ENCODE results near the gene MR1.

The MR1 gene

DNA sequence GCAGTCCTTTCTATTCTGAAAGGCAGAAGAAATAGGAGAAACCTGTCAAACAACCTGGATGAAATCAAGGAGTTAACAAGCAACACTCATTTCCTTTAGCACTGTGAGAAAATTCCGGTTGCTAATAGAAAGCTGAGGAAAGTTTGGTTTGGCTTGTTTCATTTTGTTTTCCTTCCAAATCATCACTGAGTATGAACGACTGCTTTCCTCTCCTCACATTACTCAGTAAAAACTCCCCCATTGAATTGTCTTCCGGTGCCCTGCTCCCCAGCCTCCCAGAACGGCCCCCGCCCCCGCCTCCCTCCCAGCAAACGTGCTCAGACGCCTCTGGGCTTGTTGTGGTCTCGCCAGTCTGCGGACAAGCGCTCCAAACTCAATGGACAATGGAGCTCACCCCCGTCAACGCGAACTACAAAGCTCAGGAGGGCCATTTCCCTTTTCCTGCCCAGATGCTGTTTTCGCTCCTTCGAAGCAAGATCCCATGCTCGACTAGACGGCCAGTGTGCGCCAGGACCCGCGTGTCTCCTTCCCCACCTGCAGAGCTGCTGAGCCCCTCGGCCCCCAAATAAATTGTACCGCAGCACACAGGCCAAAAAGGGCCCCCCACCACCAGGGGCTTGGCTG lies 11.9 kb upstream of the MR1 start:
- TF ChIP-seq, protein P1, sequence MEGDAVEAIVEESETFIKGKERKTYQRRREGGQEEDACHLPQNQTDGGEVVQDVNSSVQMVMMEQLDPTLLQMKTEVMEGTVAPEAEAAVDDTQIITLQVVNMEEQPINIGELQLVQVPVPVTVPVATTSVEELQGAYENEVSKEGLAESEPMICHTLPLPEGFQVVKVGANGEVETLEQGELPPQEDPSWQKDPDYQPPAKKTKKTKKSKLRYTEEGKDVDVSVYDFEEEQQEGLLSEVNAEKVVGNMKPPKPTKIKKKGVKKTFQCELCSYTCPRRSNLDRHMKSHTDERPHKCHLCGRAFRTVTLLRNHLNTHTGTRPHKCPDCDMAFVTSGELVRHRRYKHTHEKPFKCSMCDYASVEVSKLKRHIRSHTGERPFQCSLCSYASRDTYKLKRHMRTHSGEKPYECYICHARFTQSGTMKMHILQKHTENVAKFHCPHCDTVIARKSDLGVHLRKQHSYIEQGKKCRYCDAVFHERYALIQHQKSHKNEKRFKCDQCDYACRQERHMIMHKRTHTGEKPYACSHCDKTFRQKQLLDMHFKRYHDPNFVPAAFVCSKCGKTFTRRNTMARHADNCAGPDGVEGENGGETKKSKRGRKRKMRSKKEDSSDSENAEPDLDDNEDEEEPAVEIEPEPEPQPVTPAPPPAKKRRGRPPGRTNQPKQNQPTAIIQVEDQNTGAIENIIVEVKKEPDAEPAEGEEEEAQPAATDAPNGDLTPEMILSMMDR (IDR thresholded peaks at IDR 0.05), result no peak
- Mint-ChIP-seq H3K27ac (peak overlapping the region; percentile 99), H3K27me3 (ENCODE audit: low read depth, poor library complexity) (peaks cover 6% of the 10 kb centered on the region), H3K36me3 (ENCODE audit: low read depth) (peaks cover 21% of the 10 kb centered on the region), H3K9me3 (no peaks in the 10 kb centered on the region), H3K4me3 (peak overlapping the region; percentile 96), H3K4me1 (peaks cover 31% of the 10 kb centered on the region)
- peak; percentile 69 for DNase-seq

DNA sequence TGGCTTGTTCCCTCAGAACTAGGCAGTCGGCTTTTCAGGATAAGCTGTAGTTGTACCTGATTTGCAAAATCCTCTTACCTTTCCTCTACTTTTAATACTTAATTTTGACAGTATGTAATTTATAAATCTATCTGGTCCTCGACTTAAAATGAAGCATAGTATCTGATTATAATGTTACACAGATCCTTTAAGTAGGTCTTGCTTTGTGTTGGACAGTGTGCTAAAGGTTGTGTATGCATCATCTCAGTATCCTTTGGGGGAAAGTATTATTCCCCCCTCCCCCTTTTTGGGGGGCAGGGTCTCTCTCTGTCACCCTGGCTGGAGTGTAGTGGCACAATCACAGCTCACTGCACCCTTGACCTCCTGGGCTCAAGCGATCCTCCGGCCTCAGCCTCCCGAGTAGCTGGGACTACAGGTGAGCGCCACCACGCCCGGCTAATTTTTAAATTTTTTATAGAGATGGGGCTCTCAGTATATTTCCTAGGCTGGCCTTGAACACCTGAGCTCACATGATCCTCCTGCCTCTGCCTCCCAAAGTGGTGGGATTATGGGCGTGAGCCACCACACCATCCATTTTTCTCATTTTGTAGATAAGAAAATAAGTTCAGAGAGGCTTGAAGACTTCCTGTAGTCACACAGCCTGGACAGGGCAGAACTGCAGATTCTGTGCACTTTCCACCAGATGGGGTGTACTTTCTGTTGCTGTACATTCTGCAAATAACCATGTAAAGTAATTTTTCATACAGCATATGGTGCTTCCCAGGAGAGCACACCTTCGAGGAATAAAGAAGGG lies 10.3 kb upstream of the MR1 start:
- Mint-ChIP-seq H3K27me3 (ENCODE audit: low read depth, poor library complexity) (peaks cover 6% of the 10 kb centered on the region), H3K4me3 (peak overlapping the region; percentile 96), H3K27ac (no peak overlapping the region), H3K36me3 (ENCODE audit: low read depth) (peaks cover 10% of the 10 kb centered on the region), H3K9me3 (no peaks in the 10 kb centered on the region), H3K4me1 (peaks cover 29% of the 10 kb centered on the region)
- TF ChIP-seq, protein P1 (IDR thresholded peaks at IDR 0.05), result no peak
- DNase-seq, result no peak

DNA sequence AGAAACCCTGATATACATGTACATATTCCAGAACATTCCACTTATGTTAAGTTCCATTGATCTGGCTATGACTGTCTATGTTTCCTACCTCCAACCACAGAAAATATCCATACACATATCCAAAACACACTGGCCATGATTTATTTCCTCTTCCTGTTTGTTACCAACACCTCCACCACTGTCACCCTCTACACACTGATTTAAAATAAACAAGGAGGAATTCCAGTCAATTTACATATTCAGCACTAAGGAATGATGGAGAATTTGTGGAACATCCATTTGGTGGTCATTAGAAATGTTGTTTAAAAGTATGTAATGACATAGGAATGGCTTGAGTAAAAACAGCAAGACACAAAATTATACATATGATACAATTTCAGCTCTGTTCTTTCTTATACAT lies 5.6 kb upstream of the MR1 start:
- no peaks in the 10 kb centered on the region for H3K36me3 Mint-ChIP-seq (ENCODE audit: low read depth)
- H3K4me1 Mint-ChIP-seq, result no peaks in the 10 kb centered on the region
- H3K4me3 Mint-ChIP-seq, result no peak overlapping the region
- H3K27ac Mint-ChIP-seq, result no peak overlapping the region
- TF ChIP-seq, protein P1 (IDR thresholded peaks at IDR 0.05), result no peak
- H3K27me3 Mint-ChIP-seq (ENCODE audit: low read depth, poor library complexity), result peaks cover 8% of the 10 kb centered on the region
- H3K9me3 Mint-ChIP-seq, result no peaks in the 10 kb centered on the region
- DNase-seq, result no peak

DNA sequence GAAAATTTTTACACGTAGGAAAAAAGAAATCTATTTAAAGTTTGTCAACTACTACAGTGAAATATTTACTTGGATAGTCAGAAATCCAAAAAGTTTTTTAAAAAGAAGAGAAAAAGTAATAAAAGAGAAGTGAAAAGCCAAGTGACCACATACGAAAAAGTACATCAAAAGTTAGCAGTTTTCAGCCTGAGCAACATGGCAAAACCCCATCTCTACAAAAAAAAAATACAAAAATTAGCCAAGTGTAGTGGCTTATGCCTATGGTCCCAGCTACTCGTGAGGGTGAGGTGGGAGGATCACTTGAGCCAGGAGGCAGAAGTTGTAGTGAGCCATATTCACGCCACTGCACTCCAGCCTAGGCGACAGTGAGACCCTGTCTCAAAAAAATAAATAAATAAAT lies 5.2 kb upstream of the MR1 start:
- no peaks in the 10 kb centered on the region for H3K9me3 Mint-ChIP-seq
- no peak overlapping the region for H3K4me3 Mint-ChIP-seq
- no peaks in the 10 kb centered on the region for H3K36me3 Mint-ChIP-seq (ENCODE audit: low read depth)
- H3K27ac Mint-ChIP-seq, result no peak overlapping the region
- no peak for DNase-seq
- H3K27me3 Mint-ChIP-seq (ENCODE audit: low read depth, poor library complexity), result peaks cover 8% of the 10 kb centered on the region
- no peaks in the 10 kb centered on the region for H3K4me1 Mint-ChIP-seq
- TF ChIP-seq, protein P1 (IDR thresholded peaks at IDR 0.05), result no peak

DNA sequence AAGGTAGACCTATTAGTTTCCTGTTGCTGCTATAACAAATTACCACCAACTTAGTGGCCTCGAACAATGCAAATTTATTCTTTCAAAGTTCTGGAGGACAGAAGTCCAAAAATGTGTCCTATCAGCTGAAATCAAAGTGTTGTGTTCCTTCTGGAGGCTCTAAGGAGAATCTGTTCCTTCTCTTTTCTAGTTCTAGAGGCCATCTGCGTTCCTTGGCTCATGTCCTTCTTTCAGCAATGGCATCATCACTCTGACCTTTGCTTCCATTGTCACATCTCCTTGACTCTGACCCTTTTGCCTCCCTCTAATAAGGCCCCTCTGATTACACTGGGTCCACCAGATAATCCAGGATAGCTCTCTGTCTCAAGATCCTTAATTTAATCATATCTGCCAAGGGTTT lies 1.2 kb upstream of the MR1 start:
- Mint-ChIP-seq H3K27me3 (ENCODE audit: low read depth, poor library complexity) (peaks cover 5% of the 10 kb centered on the region), H3K36me3 (ENCODE audit: low read depth) (no peaks in the 10 kb centered on the region), H3K4me3 (no peak overlapping the region), H3K27ac (no peak overlapping the region), H3K9me3 (no peaks in the 10 kb centered on the region), H3K4me1 (peaks cover 6% of the 10 kb centered on the region)
- TF ChIP-seq, protein P1 (IDR thresholded peaks at IDR 0.05), result no peak
- DNase-seq, result no peak
